ENCODE measurements around the gene ATP9B.

GRCh38 chr18:79234438-79234837 is 165.2 kb downstream of the ATP9B start:
- TF ChIP-seq CTCF (IDR thresholded peaks at IDR 0.05) (no peak), EZH2 (IDR thresholded peaks at IDR 0.05) (no peak), EZH2phosphoT487 (IDR thresholded peaks at IDR 0.05) (no peak)
